D341Med (cell line): ENCODE measurements around the gene SMIM28.
"Not testable (repeated sequence)": the region's sequence is repeated elsewhere in the genome, so short reads cannot be mapped to it uniquely, and the experiment has no call there.

Experiments
- DNase-seq: peaks from one replicate; pipeline ENCODE4 v3.0.0; 2012; ENCODE audit warnings: low spot score

SMIM28 gene

GRCh38 chr6:138377844-138378243 is at the start of gene SMIM28:
SMIM28 (plus strand) TSS chr6:138377905; CDS start chr6:138378073, 168 bp downstream.
- DNase-seq = no peak

GRCh38 chr6:138328210-138328609 is 49.5 kb upstream of the SMIM28 start:
- no peak for DNase-seq

- no peak for DNase-seq
Observed at GRCh38 chr6:138330763-138331162, 46.9 kb upstream of the SMIM28 start.

GRCh38 chr6:138331444-138331843 is 46.3 kb upstream of the SMIM28 start:
- no peak for DNase-seq

GRCh38 chr6:138331984-138332383 is 45.7 kb upstream of the SMIM28 start:
- no peak for DNase-seq

- no peak for DNase-seq
Observed at GRCh38 chr6:138334000-138334399, 43.7 kb upstream of the SMIM28 start.

GRCh38 chr6:138334963-138335362 is 42.7 kb upstream of the SMIM28 start:
- DNase-seq = no peak

GRCh38 chr6:138336221-138336620 is 41.5 kb upstream of the SMIM28 start:
- no peak for DNase-seq

GRCh38 chr6:138337076-138337475 is 40.6 kb upstream of the SMIM28 start:
- no peak for DNase-seq

- DNase-seq = no peak
Observed at GRCh38 chr6:138339024-138339423, 38.7 kb upstream of the SMIM28 start.

GRCh38 chr6:138341176-138341575 is 36.5 kb upstream of the SMIM28 start:
- no peak for DNase-seq

- no peak for DNase-seq
Observed at GRCh38 chr6:138343112-138343511, 34.6 kb upstream of the SMIM28 start.

- no peak for DNase-seq
Observed at GRCh38 chr6:138345565-138346285, 32.0 kb upstream of the SMIM28 start.

GRCh38 chr6:138346302-138347195 is 31.2 kb upstream of the SMIM28 start:
- DNase-seq = no peak

- DNase-seq = no peak
Observed at GRCh38 chr6:138347864-138348263, 29.8 kb upstream of the SMIM28 start.

- DNase-seq = no peak
Observed at GRCh38 chr6:138349891-138350290, 27.8 kb upstream of the SMIM28 start.

- DNase-seq = no peak
Observed at GRCh38 chr6:138357928-138358327, 19.8 kb upstream of the SMIM28 start.

- not testable (repeated sequence) for DNase-seq
Observed at GRCh38 chr6:138368684-138369083, 9.0 kb upstream of the SMIM28 start.

GRCh38 chr6:138370631-138371451 is 6.9 kb upstream of the SMIM28 start:
- no peak for DNase-seq

- DNase-seq = no peak
Observed at GRCh38 chr6:138371452-138371711, 6.3 kb upstream of the SMIM28 start.

- DNase-seq = no peak
Observed at GRCh38 chr6:138371720-138372119, 6.0 kb upstream of the SMIM28 start.

GRCh38 chr6:138372711-138373463 is 4.8 kb upstream of the SMIM28 start:
- no peak for DNase-seq
